Omental fat pad (tissue), 4 donors: ENCODE measurements around the gene TIAL1. TPM values are rescaled to one million over a fixed set of nuclear protein-coding genes. Genes with fewer than 3 reads are reported as not detected.
"Not testable (repeated sequence)": the region's sequence is repeated elsewhere in the genome, so short reads cannot be mapped to it uniquely, and the experiment has no call there.

ENCODE experiments used
- ATAC-seq: fragments of 150-250 bp; one replicate; pipeline ENCODE4 v1.9.1; 2016; ENCODE audit warnings: mild to moderate bottlenecking, moderate library complexity; ENCODE audit not compliant: low FRiP score
- DNase-seq: peaks from one replicate; pipeline ENCODE4 v3.0.0-alpha.2; 2019; ENCODE audit warnings: low spot score
- CTCF ChIP-seq, 3 donors: fragments of 450-650 bp; IDR thresholded peaks; one replicate each; pipeline ENCODE4 v1.5.1; 2016 to 2017; ENCODE audit warnings: antibody characterized with exemption in 3 of 3, mild to moderate bottlenecking in 3 of 3, moderate library complexity in 2 of 3
- total RNA-seq, 4 donors: library from RNA; depleted of rRNA; stranded (reverse); fragments of >200 nt; gene quantifications; one replicate each; pipeline ENCODE4 v1.1.0, GENCODE V29; 2016

The TIAL1 gene
- total RNA-seq, 4 donors from 2014 or later: 62.0 to 90.8 (median 65.9) TPM

- DNase-seq (no peak), ATAC-seq (no peak)
- TF ChIP-seq CTCF (IDR thresholded peaks at IDR 0.05): no peak
Observed at GRCh38 chr10:119625570-119626280, 29.0 kb upstream of the TIAL1 start.

GRCh38 chr10:119621078-119621384 is 24.3 kb upstream of the TIAL1 start:
- TF ChIP-seq CTCF (IDR thresholded peaks at IDR 0.05): no peak
- no peak for ATAC-seq

GRCh38 chr10:119620241-119621077 is 23.7 kb upstream of the TIAL1 start:
- ATAC-seq: no peak

More at GRCh38 chr10:119621078-119621384, 24.3 kb upstream of the TIAL1 start:
- DNase-seq: no peak

GRCh38 chr10:119619811-119620210 is 23.0 kb upstream of the TIAL1 start:
- DNase-seq, ATAC-seq: not testable (repeated sequence)

More at GRCh38 chr10:119620241-119621077, 23.7 kb upstream of the TIAL1 start:
- DNase-seq: no peak
- no peak for TF ChIP-seq CTCF (IDR thresholded peaks at IDR 0.05)

GRCh38 chr10:119619215-119619614 is 22.5 kb upstream of the TIAL1 start:
- no peak for DNase-seq
- TF ChIP-seq CTCF (IDR thresholded peaks at IDR 0.05): no peak
- no peak for ATAC-seq

- DNase-seq (no peak), ATAC-seq (peak; percentile 47)
- TF ChIP-seq CTCF (IDR thresholded peaks at IDR 0.05): no peak
Observed at GRCh38 chr10:119616882-119617570, 20.3 kb upstream of the TIAL1 start.

GRCh38 chr10:119614686-119615085 is 17.9 kb upstream of the TIAL1 start:
- ATAC-seq (no peak), DNase-seq (no peak)
- no peak for TF ChIP-seq CTCF (IDR thresholded peaks at IDR 0.05)
